Dedifferentiated amniotic fluid mesenchymal stem cell (primary cell): ENCODE results near the gene DACH1.
"Not testable (repeated sequence)": the region's sequence is repeated elsewhere in the genome, so short reads cannot be mapped to it uniquely, and the experiment has no call there.

Experiments used
- DNase-seq: peaks from one replicate; pipeline ENCODE4 v3.0.0-alpha.2; 2016; ENCODE audit errors: extremely low spot score

The DACH1 gene

GRCh38 chr13:71867131-71867814 lies at the start of gene DACH1:
Gene DACH1, minus strand, starts transcription at chr13:71867204.
- no peak for DNase-seq

- DNase-seq: no peak
Measured at GRCh38 chr13:71913717-71914116, 46.7 kb upstream of the DACH1 start.

GRCh38 chr13:71912524-71912923 lies 45.5 kb upstream of the DACH1 start:
- DNase-seq: no peak

GRCh38 chr13:71906448-71906847 lies 39.4 kb upstream of the DACH1 start:
- DNase-seq: no peak

- DNase-seq: no peak
Measured at GRCh38 chr13:71902676-71903075, 35.7 kb upstream of the DACH1 start.

GRCh38 chr13:71893506-71893905 lies 26.5 kb upstream of the DACH1 start:
- DNase-seq: not testable (repeated sequence)

- DNase-seq: no peak
Measured at GRCh38 chr13:71886880-71887279, 19.9 kb upstream of the DACH1 start.

- DNase-seq: no peak
Measured at GRCh38 chr13:71882120-71882519, 15.1 kb upstream of the DACH1 start.

- no peak for DNase-seq
Measured at GRCh38 chr13:71880753-71881541, 13.9 kb upstream of the DACH1 start.

GRCh38 chr13:71879808-71880344 lies 12.9 kb upstream of the DACH1 start:
- DNase-seq: no peak

- DNase-seq: no peak
Measured at GRCh38 chr13:71879129-71879535, 12.1 kb upstream of the DACH1 start.

GRCh38 chr13:71877256-71877653 lies 10.3 kb upstream of the DACH1 start:
- no peak for DNase-seq

- DNase-seq: no peak
Measured at GRCh38 chr13:71876648-71877255, 9.7 kb upstream of the DACH1 start.

- DNase-seq: no peak
Measured at GRCh38 chr13:71875823-71876222, 8.8 kb upstream of the DACH1 start.

GRCh38 chr13:71874458-71874857 lies 7.5 kb upstream of the DACH1 start:
- DNase-seq: no peak

- no peak for DNase-seq
Measured at GRCh38 chr13:71873418-71874247, 6.6 kb upstream of the DACH1 start.

GRCh38 chr13:71871844-71872243 lies 4.8 kb upstream of the DACH1 start:
- DNase-seq: no peak

GRCh38 chr13:71871176-71871754 lies 4.3 kb upstream of the DACH1 start:
- no peak for DNase-seq

GRCh38 chr13:71870100-71870499 lies 3.1 kb upstream of the DACH1 start:
- DNase-seq: no peak

GRCh38 chr13:71869274-71869673 lies 2.3 kb upstream of the DACH1 start:
- no peak for DNase-seq
